HG03460 (cell line): ENCODE results near the gene TRIM16.
"Not testable (repeated sequence)": the region's sequence is repeated elsewhere in the genome, so short reads cannot be mapped to it uniquely, and the experiment has no call there.

ENCODE experiments used
- ATAC-seq: cut with Tn5 transposase; IDR thresholded peaks from one replicate; pipeline ENCODE4 v1.9.1; 2021; ENCODE audit not compliant: unreplicated experiment

TRIM16 gene

DNA sequence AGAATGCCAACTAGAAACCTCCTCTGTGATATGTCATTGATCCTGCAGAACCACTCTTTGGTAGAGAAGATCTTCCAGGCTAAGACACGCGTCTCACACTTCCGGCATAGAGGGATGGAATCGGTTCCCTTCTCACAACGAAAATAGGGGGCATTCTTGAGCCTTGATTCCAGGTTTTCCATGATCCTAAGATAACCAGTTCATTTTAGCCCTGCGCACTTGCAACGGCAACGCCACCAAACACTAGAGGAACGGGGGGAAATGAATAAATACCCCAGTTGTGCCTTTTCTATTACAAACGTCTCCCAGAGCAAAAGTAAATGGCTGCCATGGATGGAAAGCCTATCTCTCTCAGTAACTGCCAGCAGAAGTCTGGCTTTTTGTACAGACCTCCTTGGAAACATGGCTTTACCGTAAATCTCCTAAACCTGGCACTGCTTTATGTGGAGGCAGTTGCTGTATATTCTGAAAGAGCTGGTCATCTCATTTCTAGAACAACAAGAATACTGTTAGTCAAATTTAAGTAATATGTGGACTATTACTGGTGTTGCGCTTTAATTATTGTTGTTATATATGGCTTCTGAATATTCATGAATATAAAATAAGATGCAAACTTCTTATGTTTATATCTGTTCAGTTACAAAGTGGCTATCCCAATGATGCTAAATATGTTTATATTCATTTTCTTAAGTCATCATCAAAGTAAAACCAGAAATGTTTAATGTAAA lies 64.6 kb downstream of the TRIM16 start, which contains the start of gene FBXW10B:
Gene FBXW10B, minus strand, starts transcription at position 374 of the 728 bp plus-strand sequence. Its CDS starts 192 bp downstream, at position 182.
- not testable (repeated sequence) for ATAC-seq

DNA sequence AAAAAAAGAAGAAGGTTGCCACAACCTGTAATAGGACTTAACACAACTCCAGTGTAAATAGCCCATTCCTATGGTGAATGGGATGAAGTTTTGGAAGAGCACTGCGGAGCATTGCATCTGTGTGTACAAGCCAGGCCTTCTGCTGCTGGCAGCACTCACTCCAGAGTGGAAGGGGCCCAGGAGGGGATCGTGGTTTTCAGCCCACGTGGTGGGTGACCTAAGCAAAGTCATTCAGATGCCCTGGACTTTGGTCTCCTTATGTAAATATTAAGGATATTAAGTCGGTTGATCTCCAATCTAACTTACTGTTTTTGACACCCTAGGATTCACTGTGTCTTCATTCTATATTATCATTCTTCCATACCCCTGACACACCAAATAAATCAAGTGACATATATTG lies 67.3 kb downstream of the TRIM16 start:
- ATAC-seq = not testable (repeated sequence)

- ATAC-seq = not testable (repeated sequence)
Observed at GRCh38 chr17:15615850-15616249, 68.3 kb downstream of the TRIM16 start.

DNA sequence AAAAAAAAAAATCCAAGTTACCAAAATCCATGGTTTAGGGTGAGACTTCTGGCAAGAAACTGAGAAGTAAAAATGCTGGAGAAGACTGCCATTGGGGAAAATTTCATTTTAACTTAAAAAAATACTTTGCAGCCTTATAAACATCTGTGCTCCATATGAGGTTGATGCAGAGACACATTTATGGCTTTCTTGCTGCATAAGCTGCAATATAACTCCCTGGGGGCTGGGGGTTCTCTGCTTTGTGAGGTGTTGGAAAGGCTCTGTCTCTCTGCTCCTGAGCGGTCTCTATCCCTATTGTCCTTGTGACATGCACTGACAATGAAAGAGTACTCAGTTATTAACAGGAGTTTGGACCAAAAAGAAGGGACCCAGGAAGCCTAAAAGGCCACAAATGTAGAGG lies 71.0 kb downstream of the TRIM16 start:
- ATAC-seq = not testable (repeated sequence)

- not testable (repeated sequence) for ATAC-seq
Observed at GRCh38 chr17:15592960-15593359, 91.2 kb downstream of the TRIM16 start.

DNA sequence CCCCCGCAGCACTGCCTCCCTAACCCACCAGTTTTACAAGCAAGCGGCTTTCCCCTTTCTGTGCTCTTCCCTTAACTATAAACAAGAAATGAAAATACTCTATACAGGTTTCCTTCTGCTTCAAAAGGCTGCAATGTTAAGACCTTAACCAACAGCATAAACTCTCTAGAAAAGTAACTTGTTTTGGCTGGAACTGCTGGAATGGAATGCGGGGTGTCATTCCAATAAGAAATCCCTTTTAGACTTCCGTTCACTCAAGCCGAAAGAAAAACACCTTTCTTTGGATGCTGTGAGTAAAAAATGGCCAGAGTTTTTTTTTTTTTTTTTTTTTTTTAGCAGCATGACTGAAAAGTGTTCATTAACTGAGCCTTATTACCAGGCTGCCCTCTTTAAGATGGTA lies 92.1 kb downstream of the TRIM16 start:
- ATAC-seq = not testable (repeated sequence)

DNA sequence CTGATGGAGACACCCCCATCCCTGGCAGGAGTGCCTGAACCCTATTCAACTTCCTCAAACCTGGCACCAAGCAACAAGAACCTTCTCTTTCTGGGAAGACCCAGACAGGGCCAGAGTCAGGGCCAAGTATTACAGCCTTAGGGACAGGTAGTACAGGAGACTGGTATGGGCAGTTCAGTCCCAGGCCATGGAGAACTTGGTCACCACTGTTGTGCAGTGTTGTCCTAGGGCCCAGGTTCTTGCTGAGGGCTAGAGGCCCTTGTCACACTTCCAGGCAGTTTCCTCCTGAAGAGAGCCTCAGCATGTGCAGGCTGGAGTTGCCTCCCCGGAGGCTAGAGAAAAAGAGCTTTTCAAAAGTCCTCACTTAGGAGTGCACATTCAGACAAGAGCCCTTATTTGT lies 93.3 kb downstream of the TRIM16 start:
- ATAC-seq = not testable (repeated sequence)

DNA sequence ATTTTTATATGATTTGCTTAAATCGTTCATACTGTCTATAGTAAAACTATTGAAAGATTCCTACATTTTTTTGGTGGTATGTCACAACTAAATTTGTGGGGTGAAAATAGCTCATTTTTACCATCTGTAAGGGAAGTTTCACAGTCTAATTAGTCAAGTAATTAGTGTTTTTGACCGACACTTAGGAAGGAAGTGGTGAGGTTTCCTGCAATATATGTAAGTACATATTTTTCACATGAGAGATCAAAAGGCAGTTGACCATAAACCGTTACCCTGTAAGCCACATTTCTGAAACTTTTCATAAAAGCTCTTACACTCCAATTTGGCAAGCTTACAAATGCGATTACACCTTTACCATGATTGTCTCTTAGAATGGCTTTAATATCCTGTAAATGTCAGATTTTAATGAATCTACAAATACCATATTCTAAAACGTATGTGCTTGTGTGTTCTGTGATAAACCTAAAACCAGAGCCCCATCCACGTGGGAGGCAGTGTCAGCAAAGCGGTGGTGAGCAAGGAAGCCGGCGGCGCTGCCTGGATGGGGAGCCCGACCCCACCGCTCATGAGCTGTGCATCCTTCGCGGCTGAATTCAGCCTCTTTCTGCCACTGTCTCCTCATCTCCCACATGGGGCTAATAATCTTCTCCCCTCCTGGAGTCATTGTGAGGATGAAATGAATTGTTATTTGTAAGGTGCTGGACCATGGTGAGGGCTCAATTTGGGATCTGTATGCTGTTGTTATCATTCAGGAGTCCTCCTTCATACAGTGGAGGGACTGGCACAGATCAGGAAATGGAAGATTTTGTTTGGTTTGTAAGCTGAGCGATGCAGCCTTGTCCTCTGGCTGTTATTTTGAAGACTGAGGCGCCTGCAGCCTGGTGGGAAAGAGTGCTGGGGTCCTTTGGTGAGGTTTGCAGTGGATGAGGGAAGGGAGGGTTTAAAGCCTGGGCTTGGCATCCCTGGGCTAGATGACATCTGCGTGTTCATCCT lies 94.3 kb downstream of the TRIM16 start:
- peak; percentile 57 for ATAC-seq

- not testable (repeated sequence) for ATAC-seq
Observed at GRCh38 chr17:15588017-15588416, 96.1 kb downstream of the TRIM16 start.

- not testable (repeated sequence) for ATAC-seq
Observed at GRCh38 chr17:15583313-15583712, 100.8 kb downstream of the TRIM16 start.

DNA sequence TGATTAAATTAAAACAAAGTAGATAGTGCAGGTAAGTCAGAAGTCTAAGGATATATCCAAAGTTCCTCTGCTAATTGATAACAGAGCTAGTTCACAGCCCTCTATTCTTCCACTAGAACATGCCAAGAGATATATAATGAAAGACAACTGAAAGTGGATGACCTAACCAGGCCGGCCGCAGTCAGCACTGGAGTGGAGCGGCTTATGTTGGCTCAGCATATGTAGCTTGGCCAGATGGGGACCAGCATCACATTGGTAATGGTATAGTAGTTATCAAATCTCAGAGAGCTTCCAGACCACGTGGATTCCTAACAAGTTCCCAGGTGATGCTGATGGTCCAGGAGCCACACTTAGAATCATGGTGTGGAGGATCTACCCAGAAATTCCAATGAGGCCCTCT lies 102.6 kb downstream of the TRIM16 start:
- not testable (repeated sequence) for ATAC-seq
